GM21360 (cell line): Measurements from ENCODE around the gene DRD4.

Experiments
- ATAC-seq: cut with Tn5 transposase; IDR thresholded peaks from one replicate; pipeline ENCODE4 v1.9.1; 2021; ENCODE audit warnings: mild to moderate bottlenecking, moderate library complexity; ENCODE audit not compliant: unreplicated experiment

The DRD4 gene

DNA sequence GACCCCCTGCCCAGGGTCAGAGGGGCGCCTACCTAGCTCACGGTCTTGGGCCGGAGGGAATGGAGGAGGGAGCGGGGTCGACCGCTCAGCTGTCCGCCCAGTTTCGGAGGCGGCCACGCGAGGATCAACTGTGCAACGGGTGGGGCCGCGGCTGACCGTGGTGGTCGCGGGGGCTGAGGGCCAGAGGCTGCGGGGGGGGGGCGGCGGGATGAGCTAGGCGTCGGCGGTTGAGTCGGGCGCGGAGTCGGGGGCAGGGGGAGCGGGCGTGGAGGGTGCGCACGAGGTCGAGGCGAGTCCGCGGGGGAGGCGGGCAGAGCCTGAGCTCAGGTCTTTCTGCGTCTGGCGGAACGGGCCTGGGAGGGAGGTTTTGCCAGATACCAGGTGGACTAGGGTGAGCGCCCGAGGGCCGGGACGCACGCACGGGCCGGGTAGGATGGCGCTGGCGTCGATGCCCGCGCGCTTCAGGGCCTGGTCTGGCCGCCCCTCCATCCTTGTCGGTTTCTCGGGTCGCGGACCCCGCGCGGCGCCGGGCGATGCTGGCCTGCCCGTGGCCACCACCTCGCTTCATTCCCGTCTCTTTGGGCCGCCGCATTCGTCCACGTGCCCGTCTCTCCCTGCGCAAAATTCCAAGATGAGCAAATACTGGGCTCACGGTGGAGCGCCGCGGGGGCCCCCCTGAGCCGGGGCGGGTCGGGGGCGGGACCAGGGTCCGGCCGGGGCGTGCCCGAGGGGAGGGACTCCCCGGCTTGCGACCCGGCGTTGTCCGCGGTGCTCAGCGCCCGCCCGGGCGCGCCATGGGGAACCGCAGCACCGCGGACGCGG is at the start of gene DRD4:
TSS of gene DRD4 (plus strand) at position 759 of the 822 bp plus-strand sequence. CDS start at position 795, 36 bp downstream.
- no peak for ATAC-seq

DNA sequence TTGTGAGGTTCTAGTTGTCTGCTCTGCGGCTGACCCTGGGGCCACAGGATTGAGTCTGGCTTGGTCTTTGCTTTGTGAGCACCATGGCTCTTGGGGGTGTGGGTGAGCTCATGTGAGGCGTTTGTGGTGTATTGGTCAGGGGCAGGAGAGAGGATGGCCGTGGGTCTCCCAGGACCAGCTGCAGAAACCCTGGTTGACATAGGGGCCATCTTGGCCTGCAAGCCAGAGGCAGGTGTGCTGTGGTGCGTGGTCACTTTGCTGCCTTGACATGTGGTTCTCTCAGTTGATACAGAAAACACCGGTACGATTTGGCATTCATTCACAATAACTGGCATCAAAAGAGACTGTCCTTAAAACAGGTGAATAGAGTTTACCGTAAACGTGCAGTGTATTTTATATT is 49.5 kb upstream of the DRD4 start:
- no peak for ATAC-seq

DNA sequence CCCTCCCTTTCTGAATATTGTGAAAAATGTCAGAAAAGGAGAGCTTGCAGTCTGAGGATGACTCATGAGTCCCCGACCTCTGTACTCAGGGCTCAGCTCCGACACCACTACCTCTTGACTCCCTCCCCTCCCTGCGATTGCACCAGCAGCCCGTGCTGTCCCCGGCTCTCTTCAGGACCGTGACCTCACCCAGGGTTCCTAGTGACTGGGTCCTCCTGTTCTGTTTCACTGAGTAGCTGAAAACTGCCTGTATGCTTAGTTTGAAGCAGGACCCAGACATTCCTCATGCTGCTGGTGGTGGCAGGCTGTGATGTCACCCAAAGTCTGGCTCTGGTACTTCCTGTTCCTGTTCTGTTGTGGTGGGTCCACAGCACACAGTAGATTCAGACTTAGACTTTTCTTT is 49.1 kb upstream of the DRD4 start:
- no peak for ATAC-seq

DNA sequence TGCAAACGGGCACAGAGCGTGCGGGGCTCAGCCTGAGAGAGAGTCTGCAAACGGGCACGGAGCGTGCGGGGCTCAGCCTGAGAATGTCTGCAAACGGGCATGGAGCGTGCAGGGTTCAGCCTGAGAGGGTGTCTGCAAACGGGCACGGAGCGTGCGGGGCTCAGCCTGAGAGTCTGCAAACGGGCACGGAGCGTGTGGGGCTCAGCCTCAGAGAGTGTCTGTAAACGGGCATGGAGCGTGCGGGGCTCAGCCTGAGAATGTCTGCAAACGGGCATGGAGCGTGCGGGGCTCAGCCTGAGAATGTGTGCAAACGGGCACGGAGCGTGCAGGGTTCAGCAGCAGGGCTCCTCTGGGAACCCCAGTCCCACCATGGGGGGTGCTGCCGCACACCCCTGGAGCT is 47.3 kb upstream of the DRD4 start:
- no peak for ATAC-seq

DNA sequence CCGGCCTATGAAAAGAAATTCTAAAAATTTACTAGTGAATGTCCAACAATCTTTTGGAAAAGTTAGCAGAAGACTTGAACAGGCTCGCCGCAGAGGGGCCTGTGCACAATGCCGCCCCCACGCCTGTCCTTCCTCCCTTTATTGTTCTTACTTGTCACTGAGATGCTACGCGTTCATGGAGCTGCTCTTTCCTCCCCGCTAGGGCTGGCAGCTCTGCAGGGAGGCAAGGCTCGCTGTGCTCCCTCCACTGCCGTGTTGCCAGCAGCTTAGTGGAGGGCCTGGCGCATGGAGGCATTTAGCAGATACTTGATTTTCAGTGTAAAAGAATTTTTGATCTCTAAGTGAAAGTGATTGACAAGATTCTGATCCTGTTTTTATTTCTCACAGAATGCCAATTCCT is 46.1 kb upstream of the DRD4 start:
- no peak for ATAC-seq

DNA sequence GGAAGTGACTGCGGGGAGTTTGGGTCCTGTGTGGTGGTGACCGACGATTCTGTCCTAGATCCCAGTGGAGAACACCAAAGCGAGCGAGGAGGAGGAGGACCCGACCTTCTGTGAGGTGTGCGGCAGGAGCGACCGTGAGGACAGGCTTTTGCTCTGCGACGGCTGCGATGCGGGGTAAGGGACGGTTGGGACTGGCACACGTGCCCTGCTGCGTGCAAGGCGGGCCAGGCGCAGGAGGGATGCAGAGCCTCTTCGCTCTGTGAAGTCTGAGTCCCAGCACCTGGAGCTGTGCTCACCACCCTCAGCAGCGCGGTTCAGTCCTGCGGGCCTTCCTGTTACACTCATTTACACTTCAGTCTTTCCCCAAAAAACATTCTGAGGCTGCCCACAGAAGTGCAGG is 44.6 kb upstream of the DRD4 start:
- no peak for ATAC-seq

DNA sequence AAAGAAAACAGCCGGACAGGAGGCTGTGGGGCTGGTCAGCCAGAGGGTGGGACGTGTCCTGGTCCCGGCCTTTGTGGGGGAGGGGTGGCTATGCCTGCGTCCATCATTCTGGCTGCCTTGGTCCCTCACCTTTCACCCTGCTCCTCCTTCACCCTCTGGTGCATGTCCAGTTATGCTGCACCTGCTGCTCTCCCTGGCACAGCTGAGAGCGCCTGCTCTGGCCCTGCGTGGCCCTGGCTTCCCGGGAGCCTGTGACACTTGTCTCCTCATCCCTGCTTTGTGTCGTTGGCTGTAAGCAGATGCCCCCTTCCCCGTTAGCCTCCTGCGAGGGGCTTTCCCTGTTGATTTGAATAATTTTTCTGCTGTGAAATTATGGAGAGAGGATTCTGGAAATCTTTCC is 44.2 kb upstream of the DRD4 start:
- ATAC-seq = no peak

DNA sequence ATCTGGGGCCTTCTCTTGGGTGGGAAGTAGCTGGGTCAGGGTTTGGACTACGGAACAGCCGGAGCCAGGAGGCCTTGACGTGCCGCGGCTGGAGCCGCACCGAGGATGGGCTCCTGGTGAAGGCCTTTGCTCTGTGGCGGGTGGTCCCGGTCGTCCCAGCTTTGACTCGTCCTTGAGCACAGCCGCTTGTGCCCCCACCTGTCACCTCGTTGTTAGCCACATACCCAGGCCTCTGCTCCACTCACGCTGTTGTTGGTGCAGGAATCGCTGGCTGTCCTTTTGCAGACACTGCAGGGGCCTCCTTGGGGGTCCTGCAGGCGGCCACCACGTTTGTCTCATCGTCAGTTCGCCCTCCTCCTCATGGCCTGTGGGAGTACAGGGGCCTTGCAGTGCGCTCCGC is 43.7 kb upstream of the DRD4 start:
- ATAC-seq = no peak

DNA sequence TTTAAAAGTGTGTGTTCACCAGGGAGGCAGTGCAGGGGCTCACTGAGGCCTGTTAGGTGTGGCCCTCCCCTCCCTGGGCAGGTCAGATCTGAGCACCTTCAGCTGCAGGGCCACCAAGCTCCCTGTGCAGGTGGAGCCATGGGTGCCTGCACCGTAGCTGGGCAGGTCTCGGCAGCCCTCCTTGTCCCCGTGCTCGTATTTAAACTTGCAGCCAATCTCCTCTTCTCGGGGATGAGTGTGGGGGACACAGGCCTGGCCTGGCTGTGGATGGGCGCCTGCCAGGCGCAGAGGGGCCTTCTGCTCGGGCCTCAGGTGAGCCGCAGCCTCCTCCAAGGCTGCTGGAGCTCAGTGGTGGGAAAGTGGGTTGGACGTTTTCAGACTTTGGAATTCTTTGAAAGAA is 41.7 kb upstream of the DRD4 start:
- ATAC-seq = no peak

DNA sequence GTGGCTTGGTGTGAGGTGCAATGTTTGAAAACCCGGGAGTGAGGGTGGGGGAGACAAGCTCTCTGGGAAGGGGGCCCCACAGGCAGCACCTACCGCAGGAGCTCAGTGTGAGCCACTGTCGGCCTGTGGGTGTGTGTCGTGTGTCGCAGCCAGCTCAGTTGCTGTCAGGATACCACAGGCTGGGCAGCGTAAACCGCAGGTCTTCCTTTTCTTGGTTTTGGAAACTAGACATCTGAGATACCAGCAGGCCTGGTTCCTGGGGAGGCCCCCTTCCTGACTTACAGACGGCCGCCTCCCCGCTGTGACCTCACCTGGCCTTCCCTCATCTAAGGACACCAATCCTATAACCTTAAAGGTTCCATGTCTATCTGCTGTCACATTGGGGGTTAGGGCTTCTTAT is 40.7 kb upstream of the DRD4 start:
- no peak for ATAC-seq

DNA sequence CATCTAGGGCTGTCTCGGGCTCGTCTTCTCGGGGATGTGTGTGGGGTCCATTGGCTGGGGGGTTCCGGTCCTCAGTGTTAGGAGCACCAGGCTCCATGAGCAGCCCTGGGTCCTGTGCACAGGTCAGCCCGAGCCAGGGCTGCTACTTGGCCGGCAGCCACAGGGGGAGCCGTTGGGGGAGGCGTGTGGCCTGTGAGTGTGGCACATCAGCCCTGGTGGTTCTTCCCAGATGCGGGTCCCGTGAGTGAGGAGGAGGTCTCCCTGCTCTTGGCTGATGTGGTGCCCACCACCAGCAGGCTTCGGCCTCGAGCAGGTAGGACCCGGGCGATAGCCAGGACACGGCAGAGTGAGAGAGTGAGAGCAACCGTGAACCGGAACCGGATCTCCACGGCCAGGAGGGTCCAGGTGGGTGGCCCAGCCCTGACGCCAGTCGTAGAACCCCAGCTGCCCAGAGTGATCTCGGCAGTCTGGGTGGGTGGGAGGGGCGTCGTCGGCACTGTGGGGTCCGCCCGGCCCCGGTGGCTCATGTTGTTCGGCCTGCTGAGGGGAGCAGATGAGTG is 39.8 kb upstream of the DRD4 start:
- no peak for ATAC-seq

DNA sequence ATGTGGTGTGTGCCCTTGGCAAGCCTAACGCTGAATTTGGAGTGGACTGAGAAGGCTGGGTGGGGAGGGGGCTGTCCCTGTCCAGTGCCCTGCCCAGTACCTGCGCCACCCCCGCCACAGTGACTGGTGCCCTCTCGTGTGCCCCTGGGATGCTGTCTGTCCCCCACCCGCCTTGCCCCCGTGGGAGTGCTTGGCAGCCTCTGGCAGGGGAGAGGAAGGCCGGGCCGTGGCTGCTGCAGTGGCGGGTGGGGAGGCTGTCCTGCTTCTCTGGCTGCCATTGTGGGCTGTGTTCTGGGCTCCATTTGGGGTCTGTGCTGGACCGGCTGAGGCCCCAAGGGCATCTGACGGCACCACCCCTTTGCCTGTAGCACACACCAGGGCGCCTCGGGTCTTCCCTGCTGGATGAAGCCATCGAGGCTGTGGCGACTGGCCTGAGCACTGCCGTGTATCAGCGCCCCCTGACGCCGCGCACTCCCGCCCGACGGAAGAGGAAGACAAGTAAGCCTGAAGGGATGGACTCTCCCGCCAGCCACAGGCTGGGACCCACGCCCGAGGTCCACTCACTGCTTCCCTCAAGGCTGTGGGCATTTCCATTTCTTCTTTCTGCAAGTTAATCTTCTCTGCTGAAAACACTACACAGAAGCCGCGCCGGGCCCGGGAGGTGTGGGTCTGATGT is 38.9 kb upstream of the DRD4 start:
- no peak for ATAC-seq

DNA sequence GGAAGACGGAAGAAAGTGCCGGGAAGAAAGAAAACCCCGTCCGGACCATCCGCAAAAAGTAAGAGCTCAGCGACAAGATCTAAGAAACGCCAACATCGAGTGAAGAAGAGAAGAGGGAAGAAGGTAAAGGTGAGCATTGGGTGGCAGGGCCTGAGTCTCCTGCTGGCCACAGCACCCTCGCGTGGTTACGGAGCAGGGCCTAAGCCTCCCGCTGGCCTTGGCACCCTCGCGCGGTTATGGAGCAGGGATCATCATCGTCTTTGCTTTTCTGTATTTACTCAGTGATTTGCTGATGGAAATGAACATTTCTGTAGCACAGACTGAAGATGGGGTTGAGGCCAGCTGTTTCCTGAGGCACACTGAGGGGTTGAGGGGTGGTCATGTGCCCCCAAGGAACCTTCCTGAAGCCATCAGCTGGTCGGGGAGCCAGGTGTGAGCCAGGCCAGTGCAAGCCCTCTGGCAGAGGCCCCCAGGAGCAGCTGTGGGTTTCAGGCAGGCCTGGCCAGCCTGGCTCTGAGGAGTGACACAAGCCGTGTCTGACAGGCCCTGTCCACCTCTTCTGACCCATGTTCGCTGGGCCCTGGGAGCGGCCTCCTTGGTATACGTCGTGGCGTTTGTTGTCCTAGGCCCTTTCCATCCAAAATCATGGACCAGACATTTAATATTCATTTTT is 35.4 kb upstream of the DRD4 start:
- ATAC-seq = no peak

DNA sequence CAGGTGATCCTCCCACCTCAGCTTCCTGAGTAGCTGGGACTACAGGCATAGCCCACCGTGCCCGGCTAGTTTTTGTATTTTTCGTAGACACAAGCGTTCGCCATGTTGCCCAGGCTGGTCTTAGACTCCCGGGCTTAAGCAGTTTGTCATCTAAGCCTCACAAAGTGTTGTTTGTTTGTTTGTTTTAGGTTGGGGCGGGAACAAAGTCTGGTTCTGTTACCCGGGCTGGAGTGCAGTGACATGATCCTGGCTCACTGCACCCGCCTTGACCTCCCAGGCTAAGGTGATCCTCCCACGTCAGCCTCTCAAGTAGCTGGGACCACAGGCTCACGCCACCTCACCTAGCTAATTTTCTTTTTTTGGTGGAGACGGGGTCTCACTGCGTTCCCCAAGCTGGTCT is 33.9 kb upstream of the DRD4 start:
- ATAC-seq = no peak

DNA sequence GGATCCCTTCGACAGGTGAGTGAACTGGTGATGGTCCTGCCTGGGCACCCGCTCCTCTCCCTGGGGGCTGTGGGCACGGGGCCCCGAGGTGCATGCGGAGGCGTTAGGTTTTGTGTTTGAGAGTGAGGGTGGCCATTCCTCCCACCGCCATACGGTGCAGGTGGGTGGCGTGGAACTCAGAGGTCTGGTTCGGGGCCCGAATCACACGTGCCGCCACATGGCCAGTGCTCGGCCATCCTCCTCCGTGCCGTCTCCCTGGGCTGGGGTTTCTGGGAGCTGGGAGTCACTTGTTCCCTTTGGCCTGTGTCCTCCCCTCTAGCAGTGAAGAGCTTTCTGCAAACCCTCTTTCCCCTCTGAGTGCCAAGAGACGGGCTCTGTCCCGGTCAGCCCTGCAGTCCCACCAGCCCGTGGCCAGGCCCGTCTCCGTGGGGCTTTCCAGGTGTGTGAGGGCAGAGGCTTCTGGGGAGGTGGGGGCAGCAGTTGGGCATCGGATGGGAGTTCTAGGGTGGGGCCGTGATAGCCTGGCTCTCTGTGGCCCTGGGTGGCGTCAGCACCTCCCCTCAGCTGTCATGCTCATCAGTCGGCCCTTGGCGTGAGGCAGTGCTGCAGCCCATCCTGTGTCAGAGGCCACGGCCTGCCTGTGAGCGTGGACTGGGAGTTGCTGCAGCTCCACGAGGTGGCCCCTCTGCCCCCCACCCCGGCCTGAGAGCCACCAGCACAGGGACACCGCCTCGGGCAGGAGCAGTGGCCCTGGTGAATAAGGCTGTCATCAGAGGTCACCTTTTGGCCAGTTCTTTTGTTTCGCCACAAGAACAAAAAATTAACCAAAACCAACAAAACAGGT is 31.6 kb upstream of the DRD4 start:
- ATAC-seq = no peak

DNA sequence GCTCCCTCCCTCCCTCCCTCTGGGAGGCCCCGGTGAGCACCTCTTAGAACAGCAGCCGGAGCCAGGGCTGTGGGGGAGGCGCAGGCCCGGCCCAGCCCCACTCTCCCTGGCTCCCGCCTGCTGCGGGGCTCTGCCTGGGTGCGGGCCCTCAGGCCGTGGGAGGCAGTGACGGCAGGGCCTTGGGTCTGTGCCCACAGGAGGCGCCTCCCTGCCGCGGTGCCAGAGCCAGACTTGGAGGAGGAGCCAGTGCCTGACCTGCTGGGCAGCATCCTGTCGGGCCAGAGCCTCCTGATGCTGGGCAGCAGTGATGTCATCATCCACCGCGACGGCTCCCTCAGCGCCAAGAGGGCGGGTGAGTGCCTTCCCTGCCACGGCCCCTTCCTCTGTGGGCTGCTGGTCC is 30.8 kb upstream of the DRD4 start:
- no peak for ATAC-seq

DNA sequence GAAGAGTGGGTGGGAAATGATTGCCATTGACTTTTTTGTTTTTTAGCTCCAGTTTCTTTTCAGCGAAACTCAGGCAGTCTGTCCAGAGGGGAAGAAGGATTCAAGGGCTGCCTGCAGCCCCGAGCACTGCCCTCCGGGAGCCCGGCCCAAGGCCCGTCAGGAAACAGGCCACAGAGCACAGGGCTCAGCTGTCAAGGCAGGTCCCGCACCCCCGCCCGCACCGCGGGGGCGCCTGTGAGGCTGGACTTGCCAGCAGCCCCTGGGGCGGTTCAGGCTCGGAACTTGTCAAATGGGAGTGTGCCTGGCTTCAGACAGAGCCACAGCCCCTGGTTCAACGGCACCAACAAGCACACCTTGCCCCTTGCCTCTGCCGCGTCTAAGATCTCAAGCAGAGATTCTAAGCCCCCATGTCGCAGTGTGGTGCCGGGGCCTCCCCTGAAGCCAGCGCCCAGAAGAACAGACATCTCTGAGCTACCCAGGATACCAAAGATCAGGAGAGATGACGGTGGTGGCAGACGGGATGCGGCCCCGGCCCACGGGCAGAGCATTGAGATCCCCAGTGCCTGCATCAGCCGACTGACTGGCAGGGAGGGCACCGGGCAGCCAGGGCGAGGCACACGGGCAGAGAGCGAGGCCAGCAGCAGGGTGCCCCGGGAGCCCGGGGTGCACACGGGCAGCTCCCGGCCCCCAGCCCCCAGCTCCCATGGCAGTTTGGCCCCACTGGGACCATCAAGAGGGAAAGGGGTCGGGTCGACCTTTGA is 29.9 kb upstream of the DRD4 start:
- ATAC-seq = no peak

DNA sequence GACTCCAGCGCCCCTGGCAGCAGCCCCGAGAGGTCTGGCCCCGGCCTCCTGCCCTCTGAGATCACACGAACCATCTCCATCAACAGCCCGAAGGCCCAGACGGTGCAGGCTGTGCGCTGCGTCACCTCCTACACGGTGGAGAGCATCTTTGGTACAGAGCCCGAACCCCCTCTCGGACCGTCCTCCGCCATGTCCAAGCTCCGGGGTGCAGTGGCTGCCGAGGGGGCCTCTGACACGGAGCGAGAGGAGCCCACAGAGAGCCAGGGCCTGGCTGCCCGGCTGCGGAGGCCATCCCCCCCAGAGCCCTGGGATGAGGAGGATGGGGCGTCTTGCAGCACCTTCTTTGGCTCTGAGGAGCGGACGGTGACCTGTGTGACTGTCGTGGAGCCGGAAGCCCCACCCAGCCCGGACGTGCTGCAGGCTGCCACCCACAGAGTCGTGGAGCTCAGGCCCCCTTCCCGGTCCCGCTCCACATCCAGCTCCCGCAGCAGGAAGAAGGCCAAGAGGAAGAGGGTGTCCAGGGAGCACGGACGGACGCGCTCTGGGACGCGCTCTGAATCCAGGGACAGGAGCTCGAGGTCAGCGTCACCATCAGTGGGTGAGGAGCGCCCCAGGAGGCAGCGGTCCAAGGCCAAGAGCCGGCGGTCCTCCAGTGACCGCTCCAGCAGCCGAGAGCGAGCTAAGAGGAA is 29.0 kb upstream of the DRD4 start:
- no peak for ATAC-seq

DNA sequence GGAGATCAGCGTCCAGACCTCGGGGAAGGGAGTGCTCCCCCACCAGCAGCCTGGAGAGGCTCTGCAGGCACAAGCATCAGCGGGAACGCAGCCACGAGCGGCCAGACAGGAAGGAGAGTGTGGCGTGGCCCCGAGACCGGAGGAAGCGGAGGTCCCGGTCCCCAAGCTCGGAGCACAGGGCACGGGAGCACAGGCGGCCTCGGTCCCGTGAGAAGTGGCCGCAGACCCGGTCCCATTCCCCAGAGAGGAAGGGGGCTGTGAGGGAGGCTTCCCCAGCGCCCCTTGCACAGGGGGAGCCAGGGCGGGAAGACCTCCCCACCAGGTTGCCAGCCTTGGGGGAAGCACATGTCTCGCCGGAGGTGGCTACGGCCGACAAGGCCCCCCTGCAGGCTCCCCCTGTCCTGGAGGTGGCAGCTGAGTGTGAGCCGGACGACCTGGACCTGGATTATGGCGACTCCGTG is 28.2 kb upstream of the DRD4 start:
- no peak for ATAC-seq
